HK-2 (cell line): ENCODE data around the gene ENPP3.
"Not testable (repeated sequence)": the region's sequence is repeated elsewhere in the genome, so short reads cannot be mapped to it uniquely, and the experiment has no call there.

Experiments
- DNase-seq: peaks from one replicate; pipeline ENCODE4 v3.0.0-alpha.2; 2018; ENCODE audit not compliant: unreplicated experiment

The ENPP3 gene

DNA sequence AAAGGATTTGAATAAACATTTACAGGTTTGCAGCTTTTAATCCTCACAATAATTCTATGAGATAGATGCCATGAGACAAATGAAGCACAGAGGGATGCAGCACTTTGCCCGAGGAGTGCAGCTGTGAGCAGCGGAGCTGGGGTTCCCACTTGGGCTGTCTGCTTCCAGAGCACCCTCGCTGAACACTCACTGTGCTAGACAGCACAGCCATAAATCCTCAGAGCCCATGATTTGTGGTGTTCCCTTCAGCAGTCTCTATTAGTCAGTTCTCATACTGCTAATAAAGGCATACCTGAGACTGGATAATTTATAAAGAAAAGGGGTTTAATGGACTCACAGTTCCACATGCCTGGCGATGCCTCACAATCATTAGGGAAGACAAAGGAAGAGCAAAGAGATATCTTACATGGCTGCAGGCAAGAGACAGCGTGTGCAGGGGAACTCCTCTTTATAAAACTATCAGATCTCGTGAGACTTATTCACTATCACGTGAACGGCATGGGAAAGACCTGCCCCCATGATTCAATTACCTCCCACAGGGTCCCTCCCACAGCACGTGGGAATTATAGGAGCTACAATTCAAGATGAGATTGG, 99.0 kb downstream of the ENPP3 start:
- no peak for DNase-seq

DNA sequence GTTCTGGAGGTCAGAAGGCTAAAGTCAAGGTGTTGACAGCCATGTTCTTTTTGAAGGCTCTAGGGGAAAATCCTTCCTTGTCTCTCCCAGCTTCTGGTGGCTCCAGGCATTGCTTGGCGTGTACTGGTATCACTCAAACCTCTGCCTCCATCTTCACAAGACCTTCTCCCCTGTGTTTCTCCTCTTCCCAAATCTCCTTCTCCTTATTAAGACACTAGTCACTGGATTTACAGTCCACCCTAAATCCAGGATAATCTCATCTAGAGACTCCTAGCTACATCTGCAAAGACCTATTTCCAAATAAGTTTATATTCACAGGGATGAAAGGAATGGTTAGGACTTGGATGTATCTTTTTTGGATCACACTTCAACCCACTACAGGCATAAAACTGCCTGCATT, 99.7 kb downstream of the ENPP3 start:
- no peak for DNase-seq

DNA sequence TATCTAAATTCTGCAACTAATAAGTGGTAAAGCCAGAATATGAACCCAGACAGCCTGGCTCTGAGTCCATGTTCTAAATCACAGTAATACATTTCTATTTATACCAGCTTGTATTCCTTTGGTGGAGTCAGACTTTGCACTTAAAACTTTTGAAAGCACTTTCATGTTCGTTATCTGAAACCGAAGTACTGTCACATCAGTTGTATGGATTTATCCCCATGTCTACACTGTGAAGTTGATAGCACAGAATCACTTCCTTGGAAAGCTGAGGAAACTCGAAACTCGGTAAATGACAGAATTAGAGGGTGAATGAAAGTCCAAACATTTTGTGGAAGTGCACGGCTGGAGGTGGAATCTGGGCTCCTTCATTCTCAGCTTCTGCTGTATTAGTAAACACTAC, 102.0 kb downstream of the ENPP3 start:
- no peak for DNase-seq

DNA sequence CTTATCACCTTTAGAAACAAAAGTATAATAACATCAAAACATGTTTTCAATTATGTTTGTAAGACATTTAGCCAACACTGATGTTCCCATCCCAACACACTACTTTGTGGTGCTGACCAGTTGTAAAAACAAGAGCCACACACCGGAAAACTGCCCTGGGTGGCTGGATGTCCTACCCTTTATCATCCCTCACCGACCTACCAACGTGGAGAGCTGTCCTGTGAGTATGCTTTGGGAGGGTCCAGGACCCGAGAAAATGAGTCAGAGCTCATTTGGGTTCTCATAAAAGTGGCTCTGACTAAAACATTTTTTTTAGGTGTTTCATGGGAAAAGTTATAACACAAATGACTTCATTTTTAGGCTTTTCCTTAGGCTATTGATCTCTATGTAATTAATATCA, 103.1 kb downstream of the ENPP3 start:
- no peak for DNase-seq

DNA sequence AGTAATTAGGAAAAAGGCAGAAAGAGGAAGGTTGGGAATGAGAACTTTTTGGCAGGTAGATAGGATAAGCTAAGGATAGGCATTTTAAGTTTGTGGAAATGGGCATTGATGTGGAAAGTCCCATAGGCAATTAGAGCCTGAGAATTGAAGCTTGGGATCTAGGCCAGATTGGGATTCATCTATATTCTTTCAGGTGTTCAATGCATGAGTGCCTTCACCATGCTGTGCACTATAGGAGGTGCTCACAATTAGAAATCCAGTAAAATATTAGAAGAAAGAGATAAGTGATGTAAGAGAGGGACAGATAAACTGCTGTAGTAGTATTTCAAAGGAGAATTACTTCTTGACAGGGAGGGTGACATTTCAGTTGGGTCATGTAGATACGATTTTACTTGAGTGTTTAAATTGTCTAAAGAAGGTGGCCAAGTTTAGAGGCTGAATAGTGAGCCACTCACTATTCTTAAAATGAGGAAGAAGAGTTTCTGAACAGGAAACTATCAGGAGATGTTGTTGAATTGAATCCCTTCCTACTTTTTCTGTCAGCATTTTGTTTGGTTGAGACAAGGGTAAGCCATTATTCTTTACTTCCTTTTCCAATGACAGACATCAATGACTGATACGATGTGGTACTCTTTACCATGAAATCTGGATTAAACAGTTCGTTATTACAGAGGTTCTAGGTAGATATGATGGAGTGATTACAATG, 104.7 kb downstream of the ENPP3 start:
- DNase-seq, result no peak

DNA sequence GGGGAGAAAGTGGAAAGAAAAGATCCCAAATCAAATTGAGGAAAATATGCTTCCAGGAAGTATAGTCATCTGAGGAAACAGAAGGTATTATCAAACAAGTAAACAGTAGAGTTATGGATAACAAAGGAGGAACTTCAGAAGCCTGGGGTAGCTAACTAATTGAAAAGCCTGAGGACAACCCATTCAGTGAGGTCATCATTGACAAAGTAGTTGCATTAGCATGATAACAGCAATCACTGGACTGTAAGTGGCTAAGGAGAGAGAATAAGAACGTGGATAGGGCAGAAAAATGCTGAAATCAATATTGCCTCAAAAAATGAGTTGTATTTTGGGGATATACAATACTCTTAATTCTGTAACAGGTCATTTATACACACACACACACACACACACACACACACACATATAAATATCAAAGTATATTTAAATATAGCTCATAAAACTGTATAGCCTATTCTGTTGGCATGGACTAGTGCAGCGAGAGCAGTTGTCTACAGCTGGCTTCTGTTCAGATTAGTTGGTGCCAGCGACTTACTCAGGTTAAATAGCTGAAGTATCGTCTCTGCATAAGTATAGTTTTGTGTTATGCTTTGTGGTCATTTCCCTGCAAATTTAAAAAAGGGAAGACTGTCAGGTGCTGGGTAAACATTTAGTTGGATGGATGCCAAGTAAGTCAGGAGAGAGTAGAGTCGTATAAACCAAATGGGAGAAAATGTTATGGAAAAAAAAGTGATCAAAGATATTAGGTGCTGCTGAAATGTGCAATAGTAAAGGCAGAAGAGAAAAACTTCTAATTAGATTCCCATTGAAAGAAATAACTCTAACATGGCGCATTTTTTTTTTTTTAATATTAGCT, 107.6 kb downstream of the ENPP3 start:
- no peak for DNase-seq

DNA sequence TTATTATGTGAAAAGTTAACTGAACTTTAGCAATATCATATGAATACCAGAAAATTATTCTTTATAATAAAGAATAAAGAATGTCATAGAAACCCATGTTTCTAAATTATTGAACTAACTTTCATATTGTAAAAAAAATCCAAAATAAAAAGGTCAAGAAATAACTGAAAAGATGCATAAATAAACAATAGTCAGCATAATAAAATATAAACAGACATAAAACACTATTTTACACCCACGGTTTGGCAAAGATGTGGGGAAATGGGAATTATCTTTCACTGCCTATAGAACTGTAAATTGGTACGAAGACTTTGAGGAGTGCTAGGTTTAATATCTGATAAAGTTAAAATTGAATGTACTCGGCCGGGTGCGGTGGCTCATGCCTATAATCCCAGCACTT, 108.4 kb downstream of the ENPP3 start:
- DNase-seq, result no peak

DNA sequence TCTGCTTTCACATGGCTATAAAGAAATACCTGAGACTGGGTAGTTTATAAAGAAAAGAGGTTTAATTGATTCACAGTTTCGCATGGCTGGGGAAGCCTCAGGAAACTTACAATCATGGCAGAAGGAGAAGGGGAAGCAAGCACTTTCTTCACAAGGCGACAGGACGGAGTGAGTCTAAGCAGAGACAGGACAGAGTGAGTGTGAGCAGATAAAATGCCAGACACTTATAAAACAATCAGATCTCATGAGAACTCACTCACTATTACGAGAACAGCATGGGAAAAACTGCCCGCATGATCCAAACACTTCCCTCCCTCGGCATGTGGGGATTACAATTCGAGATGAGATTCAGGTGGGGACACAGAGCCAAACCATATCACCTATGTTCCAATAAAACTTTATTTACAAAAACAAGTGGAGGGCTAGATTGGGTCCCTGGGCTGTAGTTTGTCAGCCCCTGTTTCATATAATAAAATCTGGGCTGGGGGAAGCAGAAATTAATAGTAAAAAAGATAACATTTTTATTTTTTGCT, 110.8 kb downstream of the ENPP3 start:
- DNase-seq, result no peak

DNA sequence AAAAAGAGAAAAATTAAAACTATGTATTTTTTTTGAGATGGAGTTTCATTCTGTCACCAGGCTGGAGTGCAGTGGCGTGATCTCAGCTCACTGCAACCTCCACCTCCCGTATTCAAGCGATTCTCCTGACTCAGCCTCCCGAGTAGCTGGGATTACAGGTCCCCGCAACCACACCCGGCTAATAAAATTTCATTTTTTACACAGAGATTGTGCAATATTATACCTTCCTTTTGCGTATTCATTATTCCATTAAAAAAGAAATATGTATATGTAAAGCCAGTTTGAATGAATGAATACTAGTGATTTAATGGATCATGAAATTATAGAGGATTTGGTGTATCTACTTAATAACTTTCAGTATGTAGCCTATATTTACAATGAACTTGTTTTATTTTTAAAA, 111.9 kb downstream of the ENPP3 start:
- DNase-seq, result no peak

DNA sequence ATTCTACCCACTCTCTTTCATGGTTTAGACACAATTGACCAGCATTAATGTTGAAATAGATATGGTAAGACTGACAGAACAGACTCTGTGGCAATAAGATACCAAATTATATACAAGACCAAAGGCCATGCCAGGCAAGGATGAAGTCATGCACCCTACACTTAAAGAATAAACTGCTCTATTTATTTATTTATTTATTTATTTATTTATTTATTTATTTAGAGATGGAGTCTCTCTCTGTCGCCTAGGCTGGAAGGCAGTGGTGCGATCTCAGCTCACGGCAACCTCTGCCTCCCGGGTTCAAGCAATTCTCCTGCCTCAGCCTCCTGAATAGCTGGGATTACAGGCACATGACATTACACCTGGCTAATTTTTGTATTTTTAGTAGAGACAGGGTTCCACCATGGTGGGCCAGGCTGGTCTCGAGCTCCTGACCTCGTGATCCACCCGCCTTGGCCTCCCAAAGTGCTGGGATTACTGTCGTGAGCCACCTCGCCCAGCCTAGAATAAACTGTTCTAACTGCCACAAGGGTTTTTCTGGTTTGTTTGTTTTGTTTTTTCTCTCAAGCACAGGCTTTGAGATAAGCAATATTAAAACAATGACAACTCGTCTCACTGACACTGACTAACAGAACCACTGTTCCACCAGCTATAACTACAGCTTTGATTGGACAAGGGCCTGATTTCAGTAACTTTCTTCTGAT, 114.1 kb downstream of the ENPP3 start:
- not testable (repeated sequence) for DNase-seq

DNA sequence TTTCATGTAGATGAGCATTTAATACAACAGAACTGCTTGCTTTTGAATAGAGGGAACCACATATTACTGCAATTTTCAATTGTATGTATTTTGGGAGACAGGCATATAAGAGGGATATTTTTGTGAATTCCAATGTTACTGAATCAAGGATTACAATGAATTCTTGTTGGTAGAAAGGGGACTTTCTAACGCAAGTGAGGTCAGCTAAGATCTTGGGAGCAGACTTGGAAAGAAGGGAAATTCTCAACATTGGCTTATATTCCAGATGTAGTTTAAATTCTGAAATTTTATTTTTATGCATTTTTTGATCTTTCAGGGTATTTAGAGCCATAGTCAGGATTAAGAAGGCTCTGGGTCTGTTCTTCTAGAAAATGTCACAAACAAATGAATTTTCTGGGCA, 117.0 kb downstream of the ENPP3 start:
- no peak for DNase-seq

DNA sequence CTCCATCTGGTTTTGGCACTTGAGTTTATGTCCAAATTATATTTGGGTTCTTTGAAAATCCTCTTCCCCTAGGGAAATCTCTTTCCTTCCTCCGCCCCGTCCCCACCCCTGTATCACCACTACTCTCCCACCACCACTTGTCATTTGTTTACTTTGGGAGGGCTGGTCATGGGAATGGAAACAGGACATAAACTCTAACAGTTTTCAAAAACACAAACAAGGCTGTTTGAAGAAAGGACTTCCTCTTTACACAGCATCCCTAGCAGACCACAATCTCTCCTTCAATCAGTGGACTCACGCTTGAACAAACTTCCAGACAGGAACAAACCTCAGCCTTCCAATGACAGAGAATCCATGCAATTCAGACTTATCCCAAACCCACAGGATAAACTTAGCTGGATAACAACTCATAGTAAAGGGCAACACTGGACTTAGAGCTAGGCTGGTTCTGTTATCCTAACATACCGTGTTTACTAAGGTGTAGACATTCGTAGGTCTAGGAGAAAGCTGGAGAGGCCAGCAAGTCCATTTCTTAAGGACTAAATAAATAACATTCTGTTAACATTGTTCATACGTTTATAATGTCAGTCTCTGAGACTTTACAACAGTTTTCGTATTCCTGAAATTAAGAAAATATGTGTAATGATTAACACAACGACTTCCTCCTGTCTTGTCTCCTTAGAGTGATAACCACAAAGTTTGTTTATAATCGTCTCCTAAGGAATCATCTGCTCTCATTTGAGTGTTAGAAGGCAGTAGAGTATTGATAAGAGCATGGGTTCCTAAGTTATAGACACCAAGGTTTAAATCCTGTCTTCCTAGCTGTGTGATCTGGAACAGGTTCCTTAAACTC, 117.8 kb downstream of the ENPP3 start:
- no peak for DNase-seq

DNA sequence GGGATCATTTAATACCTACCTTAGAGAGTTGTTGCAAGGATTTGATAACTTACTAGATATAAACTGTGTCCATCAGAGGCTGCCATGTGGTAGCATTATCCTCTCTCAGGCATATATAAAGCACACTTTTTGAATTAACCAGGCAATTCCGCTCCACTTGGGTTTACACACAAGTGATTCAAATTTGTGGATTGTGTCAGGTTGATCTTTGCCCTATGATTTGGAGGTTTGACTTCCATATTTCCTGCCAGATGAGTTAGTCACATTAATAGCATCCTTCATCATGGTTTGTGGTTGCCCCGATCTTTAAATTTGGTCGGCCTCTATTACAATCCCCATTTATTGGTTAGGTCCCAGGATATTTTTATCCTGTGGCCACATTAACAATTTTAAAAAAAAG, 118.5 kb downstream of the ENPP3 start:
- DNase-seq, result no peak

DNA sequence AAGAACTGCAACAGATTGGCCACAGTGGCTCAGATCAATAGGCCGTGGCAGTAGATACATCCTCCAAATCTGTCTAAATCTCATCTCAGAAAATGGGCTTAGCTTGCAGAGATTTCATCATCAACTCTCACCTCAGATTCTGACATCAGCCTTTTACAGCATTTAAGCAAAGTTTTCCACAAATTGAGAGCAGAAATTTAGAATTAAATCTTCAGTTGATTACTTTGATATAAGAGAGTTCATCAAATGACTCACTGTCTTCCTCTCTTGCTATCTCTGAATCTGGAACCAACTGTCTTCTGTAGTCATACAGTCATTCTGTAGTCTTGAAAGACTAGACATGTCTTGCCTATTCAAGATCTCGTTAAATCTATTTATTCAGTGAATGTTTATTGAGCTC, 118.9 kb downstream of the ENPP3 start:
- no peak for DNase-seq

DNA sequence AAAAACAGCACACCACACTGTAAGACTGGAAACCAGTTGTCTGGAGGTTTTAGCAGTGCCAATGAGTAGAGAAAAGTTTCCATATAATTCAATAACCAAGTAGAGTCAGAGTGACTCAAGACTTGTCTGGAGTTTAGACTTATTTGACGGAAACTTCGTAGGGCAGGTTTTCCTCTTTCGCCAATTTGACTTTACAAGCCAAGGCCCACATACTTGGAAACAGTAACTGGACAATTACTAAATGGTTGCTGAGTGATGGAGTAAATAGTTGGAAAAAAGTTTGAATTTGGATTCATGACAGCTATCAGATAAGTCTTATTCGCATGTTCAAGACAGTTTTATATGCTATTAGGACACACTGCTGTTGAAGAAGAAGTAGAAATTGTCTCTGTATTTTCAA, 121.8 kb downstream of the ENPP3 start:
- no peak for DNase-seq

DNA sequence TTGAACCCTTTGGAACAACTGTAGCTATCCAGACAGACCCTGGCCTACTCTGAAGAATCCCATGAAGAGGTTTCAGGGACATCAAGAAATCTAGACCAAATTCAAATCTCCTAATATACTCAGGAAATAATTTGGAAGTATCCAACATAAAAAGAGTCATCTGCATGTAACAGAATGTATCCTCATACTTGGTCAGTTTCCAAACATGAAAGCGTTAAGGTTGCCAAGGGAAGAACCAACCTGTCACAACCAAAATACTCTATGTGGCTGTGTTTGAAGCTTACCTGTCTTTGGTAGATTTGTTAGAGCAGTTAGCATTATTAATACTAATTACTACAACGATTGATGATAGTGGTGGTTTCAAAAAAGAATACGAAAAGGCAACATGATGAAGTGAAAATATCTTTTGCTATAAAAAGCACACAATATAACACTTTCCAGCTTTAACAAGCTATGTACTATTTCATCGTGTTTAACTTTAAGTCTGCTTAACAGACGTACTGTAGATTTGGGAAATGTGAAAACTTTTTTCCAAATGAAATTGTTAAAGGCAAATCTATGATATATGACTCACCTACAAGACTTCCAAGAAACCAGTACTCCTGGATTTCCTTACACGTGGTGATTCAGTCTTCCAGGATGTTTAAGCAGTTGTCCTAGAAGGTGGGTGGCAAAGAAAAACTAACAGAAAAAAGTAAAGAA, 124.1 kb downstream of the ENPP3 start:
- no peak for DNase-seq

DNA sequence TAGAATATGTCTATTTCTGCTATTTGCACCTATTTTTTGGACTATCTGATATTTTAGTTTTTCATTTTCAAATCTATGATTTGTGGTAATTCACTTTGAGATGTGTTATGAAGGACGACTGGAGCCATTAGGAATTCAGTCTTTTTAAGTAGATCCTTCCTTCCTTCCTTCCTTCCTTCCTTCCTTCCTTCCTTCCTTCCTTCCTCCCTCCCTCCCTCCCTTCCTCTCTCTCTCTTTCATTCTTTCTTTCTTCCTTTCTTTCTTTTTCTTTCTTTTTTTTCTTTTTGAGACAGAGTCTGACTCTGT, 124.6 kb downstream of the ENPP3 start:
- DNase-seq, result no peak

DNA sequence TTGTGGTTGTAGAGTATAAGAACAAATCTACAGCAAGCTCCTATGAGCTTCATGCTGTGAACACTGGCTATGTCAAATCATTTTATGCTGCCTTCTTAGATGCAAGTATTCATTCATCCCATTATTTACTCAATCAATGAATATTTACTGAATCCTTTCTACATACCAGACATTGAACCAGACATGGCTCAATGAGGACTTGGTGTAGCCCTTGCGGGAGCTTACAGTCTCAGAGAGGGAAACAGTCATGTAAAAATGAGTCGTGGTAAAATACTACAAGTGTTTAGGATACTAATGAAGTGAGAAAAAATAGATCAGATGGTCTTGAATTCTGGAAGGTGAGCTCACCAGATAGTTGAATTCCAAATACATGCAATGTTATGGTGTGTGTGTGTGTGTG, 125.9 kb downstream of the ENPP3 start:
- no peak for DNase-seq

DNA sequence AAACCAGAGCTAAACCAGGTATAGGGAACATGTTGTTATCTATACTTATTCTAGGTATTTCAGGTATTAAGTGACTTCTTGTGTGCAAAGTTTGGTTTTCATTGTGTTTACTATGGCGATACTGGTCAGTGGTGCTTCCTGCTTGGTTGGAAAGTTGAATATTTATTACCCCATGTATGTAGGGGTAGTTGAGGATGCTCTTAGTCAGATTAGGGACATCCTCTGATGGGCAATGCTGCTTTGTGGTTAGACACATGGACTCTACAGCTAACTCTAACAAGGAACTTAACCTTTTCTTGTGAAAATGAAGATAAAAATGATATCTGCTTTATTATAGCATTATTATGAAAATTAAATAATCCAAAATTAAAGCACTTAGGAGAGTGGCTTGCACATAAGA, 126.6 kb downstream of the ENPP3 start:
- DNase-seq, result no peak

DNA sequence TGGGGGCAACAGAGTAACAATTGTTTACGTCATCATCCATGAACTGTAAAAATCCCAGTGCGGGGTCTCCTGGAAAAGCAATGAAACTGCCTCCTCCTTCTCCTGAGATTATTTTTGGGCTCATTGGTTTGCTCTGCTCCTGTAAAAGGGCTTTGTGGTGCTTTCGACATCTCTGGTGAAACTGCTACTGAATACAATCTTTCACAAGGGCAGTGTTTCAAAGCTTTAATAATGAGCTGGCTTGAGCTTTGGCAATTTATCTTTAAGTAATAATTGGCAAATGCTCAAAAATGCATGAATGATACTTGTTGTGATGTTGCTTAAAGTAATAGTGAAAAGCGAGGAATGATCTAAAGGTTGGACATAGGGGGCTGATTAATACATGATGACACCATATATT, 127.2 kb downstream of the ENPP3 start:
- DNase-seq, result no peak
